GM12865 (cell line): ENCODE data around the gene MSANTD7.
"Not testable (repeated sequence)": the region's sequence is repeated elsewhere in the genome, so short reads cannot be mapped to it uniquely, and the experiment has no call there.

Experiments used
- DNase-seq: peaks from one replicate; pipeline ENCODE4 v3.0.0; 2010; ENCODE audit warnings: low read depth
- H3K4me3 ChIP-seq: 2 replicates; pipeline ENCODE4 v1.5.1; 2011; ENCODE audit warnings: mild to moderate bottlenecking, low read depth, low read length, control low read depth
- TF ChIP-seq, protein P1 (sequence below): IDR thresholded peaks from 2 replicates; pipeline ENCODE4 v1.5.1; 2011; ENCODE audit warnings: low read length, control low read depth, low read depth, inconsistent platforms; ENCODE audit not compliant: insufficient read depth; ENCODE audit errors: missing control alignments

Gene MSANTD7

DNA sequence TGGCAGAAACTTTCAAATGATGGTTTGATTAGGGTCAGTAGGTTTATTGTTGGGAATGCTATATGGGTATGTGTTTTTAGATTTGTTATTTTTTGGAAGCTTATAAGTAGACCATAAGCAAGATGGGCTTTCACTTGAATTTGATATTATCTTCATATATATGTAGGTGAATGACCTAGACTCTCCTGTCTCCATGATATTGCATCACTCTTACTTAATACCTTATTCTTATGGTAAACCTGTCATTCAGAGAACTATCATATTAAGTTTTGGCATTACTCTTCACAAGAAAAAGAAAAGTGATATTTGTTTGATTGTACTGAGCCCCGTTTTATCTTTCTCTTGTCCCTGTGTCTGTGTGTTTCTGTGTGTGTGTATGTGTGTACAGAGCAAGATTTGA lies 17.3 kb downstream of the MSANTD7 start:
- no peak for DNase-seq
- TF ChIP-seq, protein P1, sequence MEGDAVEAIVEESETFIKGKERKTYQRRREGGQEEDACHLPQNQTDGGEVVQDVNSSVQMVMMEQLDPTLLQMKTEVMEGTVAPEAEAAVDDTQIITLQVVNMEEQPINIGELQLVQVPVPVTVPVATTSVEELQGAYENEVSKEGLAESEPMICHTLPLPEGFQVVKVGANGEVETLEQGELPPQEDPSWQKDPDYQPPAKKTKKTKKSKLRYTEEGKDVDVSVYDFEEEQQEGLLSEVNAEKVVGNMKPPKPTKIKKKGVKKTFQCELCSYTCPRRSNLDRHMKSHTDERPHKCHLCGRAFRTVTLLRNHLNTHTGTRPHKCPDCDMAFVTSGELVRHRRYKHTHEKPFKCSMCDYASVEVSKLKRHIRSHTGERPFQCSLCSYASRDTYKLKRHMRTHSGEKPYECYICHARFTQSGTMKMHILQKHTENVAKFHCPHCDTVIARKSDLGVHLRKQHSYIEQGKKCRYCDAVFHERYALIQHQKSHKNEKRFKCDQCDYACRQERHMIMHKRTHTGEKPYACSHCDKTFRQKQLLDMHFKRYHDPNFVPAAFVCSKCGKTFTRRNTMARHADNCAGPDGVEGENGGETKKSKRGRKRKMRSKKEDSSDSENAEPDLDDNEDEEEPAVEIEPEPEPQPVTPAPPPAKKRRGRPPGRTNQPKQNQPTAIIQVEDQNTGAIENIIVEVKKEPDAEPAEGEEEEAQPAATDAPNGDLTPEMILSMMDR: no peak
- no peak overlapping the region for H3K4me3 ChIP-seq

DNA sequence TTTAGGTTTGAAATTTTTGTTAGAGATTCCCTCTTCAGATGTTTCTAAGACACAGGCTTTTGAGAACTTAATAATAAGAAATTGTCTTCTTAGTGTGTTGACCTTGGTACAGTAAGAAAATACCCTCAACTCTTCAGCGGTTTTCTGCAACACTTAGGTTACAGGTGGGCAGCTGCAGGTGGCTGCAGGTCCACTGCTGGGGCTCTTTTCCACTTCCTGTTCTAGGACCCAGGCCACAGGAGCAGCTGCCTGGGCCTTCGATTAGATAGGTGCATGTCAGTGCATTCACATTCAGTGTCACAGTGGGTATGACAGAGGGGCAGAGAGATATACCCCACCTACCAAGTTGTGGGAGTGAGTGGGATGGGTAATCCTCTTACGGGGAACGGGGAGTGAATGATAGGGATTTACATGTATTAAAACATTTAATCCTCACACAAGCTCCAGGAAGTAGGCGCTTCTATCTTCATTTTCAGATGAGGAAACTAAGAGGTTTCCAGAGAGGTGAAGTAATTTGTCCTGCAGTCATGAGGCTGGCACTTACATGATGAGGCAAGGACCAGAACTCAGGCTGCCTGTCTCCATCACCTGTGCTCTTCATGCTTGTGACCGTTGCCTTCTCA lies 20.3 kb downstream of the MSANTD7 start:
- DNase-seq: no peak
- H3K4me3 ChIP-seq: no peak overlapping the region
- TF ChIP-seq, protein P1: no peak

DNA sequence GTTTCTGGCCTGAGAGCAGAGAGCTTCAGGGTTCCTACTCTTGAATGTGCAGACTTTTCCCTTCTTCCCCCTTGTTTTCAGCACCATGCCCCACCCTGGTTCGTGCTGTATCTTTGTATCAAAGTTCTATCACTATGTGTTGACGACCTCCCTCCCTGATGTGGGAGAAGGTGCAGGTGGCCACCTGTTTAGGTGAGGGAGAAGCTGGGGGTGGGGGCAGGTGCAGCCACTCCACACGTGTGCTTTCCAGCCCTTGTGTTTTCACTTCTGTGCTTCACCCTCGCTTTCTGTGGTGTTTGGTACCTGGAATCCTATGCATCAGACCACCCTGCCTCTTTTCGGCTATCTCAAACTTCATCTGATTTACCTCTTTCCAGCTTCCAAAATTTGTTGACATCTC lies 20.9 kb downstream of the MSANTD7 start:
- no peak overlapping the region for H3K4me3 ChIP-seq
- TF ChIP-seq, protein P1: no peak
- no peak for DNase-seq

DNA sequence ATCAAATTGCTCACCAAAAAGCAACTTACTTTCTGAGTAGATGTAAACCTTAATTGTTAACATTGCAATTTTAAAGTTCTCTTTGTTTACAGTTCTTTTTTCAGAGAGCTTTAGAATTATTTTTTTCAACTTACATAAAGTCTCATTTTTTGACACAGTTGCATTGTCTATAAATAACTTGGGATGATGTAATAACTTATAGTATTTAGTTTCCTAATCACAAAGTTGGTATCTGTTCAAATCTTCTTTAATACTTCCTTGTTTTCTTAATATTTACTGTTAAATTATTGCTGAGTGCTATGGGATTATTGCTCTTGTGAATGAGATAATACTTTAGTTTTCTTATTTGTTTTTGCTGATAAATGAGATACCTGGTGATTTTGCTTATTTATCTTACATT lies 21.7 kb downstream of the MSANTD7 start:
- DNase-seq: no peak
- TF ChIP-seq, protein P1: no peak
- no peak overlapping the region for H3K4me3 ChIP-seq

DNA sequence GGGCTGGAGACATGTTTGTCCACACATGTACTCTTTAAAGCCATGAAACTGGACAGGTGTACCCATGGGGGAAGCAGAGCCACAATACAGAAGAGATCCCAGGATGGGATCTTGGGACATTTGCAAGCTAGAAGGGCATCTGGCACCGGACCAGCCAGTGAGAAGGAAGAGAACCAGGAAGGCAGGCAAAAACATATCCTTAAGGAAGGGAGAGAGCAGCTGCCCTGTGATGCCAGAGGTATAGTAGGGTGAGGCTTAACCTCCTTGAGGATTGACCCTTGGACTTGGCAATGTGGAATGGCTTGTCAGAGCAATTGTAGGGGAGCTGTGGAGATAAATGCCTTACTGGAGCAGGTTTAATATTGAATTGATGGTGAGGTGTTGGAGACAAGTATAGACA lies 22.7 kb downstream of the MSANTD7 start:
- DNase-seq: no peak
- TF ChIP-seq, protein P1: no peak
- no peak overlapping the region for H3K4me3 ChIP-seq

DNA sequence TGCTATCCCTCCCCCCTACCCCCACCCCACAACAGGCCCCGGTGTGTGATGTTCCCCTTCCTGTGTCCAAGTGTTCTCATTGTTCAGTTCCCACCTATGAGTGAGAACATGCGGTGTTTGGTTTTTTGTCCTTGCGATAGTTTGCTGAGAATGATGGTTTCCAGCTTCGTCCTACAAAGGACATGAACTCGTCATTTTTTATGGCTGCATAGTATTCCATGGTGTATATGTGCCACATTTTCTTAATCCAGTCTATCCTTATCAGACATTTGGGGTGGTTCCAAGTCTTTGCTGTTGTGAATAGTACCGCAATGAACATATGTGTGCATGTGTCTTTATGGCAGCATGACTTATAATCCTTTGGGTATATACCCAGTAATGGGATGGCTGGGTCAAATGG lies 26.4 kb downstream of the MSANTD7 start:
- not testable (repeated sequence) for H3K4me3 ChIP-seq, DNase-seq

DNA sequence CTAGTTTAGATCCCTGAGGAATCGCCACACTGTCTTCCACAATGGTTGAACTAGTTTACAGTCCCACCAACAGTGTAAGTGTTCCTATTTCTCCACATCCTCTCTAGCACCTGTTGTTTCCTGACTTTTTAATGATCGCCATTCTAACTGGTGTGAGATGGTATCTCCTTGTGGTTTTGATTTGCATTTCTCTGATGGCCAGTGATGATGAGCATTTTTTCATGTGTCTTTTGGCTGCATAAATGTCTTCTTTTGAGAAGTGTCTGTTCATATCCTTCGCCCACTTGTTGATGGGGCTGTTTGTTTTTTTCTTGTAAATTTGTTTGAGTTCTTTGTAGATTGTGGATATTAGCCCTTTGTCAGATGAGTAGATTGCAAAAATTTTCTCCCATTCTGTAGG lies 26.8 kb downstream of the MSANTD7 start:
- H3K4me3 ChIP-seq, DNase-seq: not testable (repeated sequence)

DNA sequence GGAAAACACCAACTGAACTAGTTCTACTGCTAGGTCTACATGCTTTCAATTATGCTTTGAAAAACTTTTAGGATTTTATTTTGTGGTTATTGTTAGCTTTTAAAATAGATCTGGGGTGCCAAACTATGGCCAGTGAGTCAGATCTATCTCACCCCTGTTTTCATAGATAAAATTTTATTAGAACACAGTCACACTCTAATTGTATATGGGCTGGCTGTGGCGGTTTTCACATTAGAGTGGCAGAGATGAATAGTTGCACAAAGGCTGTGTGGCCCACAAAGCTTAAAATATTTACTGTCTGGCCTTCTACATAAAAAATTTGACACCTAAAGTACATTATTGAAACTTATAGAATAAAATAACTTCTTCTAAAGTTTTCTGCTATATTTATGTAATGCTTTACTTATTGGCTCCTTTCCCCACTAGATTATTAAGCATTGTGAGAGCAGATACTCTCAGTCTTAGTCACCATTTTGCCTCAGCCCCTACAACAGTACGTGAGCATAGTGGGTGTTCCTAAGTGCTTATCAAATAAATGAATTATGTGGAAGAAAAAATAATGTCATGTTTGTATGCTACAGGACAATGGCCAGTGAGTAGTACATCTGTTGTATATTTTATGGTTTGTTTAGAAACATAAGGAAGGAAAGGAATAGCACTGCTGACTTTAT lies 35.1 kb downstream of the MSANTD7 start:
- H3K4me3 ChIP-seq: no peak overlapping the region
- peak; percentile 43 for DNase-seq
- TF ChIP-seq, protein P1: no peak
